Astrocyte (in vitro differentiated cells and primary cell): ENCODE data around the gene UBXN4.

Experiments
- CTCF ChIP-seq: IDR thresholded peaks from 2 replicates; pipeline ENCODE4 v1.5.1; 2011; ENCODE audit warnings: low read depth, mild to moderate bottlenecking, inconsistent platforms, low read length, moderate library complexity; ENCODE audit not compliant: insufficient read depth
- EZH2 ChIP-seq: IDR thresholded peaks from 2 replicates; pipeline ENCODE4 v1.6.1; 2012; ENCODE audit warnings: mild to moderate bottlenecking, low read length, inconsistent platforms; ENCODE audit not compliant: insufficient read depth

- TF ChIP-seq CTCF = no peak
- TF ChIP-seq EZH2 = no peak
Observed at GRCh38 chr2:135755573-135755972, 13.9 kb downstream of the UBXN4 start.
